ENCODE measurements around the gene GRK4.

DNA sequence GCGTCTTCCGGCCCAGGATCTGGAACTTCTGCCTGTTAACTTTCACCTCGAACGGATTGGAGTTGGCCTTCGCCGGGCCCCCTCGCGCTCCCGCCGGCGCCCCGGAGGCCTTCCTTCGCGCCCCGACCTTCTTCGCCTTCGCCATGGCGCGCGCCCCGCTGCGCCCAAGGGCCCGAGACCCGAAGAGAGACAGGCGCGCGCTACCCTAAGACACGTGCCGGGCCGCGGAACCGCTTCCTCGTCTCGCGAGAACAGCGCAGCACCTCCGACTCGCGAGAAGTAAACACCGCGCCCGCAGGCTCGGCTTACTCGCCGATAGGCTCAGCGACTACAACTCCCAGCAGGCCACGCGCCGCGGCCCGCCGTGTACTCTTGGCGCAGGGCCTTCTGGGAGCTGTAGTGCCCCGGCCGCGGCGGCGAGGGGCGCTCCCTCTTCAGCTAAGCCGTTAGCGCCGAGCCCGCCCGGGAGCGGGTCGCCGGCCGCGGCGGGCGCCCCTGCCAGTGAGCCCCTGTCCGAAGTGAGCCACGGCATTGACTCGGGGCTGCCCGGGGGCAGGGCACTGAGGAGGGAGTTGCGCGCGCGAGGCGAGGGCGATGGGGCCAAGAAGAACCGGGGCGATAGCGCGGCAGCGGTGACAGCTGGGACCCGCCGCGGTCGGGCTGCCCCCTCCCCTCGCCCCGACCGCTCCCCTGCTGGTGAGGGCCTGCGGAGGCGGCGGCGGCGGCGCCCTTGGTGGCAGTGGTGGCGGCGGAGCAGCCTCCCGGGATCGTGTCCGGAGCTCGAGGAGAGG lies at the start of gene GRK4, which contains the start of gene NOP14:
- TF ChIP-seq, protein P1, sequence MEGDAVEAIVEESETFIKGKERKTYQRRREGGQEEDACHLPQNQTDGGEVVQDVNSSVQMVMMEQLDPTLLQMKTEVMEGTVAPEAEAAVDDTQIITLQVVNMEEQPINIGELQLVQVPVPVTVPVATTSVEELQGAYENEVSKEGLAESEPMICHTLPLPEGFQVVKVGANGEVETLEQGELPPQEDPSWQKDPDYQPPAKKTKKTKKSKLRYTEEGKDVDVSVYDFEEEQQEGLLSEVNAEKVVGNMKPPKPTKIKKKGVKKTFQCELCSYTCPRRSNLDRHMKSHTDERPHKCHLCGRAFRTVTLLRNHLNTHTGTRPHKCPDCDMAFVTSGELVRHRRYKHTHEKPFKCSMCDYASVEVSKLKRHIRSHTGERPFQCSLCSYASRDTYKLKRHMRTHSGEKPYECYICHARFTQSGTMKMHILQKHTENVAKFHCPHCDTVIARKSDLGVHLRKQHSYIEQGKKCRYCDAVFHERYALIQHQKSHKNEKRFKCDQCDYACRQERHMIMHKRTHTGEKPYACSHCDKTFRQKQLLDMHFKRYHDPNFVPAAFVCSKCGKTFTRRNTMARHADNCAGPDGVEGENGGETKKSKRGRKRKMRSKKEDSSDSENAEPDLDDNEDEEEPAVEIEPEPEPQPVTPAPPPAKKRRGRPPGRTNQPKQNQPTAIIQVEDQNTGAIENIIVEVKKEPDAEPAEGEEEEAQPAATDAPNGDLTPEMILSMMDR (IDR thresholded peaks at IDR 0.05), result peak in 5 of 6 experiments; percentile 18 to 40 (median 29)
- TF ChIP-seq POLR2A (IDR thresholded peaks at IDR 0.05), result peak; percentile 47 to 59
